Stomach smooth muscle (tissue), 2 donors: ENCODE results near the gene TNFRSF4.

ENCODE experiments used
- H3K27ac ChIP-seq: one replicate; pipeline ENCODE4 v1.7.0; 2013; ENCODE audit warnings: mild to moderate bottlenecking, low read length, inconsistent platforms
- H3K27me3 ChIP-seq, 2 donors: one replicate each; pipeline ENCODE4 v1.7.0; 2013; ENCODE audit warnings: low read length in 2 of 2; ENCODE audit not compliant: insufficient read depth in 2 of 2, control insufficient read depth in 1 of 2
- H3K36me3 ChIP-seq, 2 donors: one replicate each; pipeline ENCODE4 v1.7.0; 2013; ENCODE audit warnings: low read length in 2 of 2; ENCODE audit not compliant: control insufficient read depth in 2 of 2, insufficient read depth in 2 of 2
- H3K4me1 ChIP-seq: one replicate; pipeline ENCODE4 v1.7.0; 2013; ENCODE audit warnings: low read length; ENCODE audit not compliant: control insufficient read depth, insufficient read depth
- H3K4me3 ChIP-seq, 2 donors: one replicate each; pipeline ENCODE4 v1.7.0; 2013; ENCODE audit warnings: low read length in 2 of 2
- H3K9ac ChIP-seq, 2 donors: one replicate each; pipeline ENCODE4 v1.7.0; 2013; ENCODE audit warnings: low read length in 2 of 2, mild to moderate bottlenecking in 1 of 2
- H3K9me3 ChIP-seq, 2 donors: one replicate each; pipeline ENCODE4 v1.7.0; 2013; ENCODE audit warnings: low read length in 2 of 2; ENCODE audit not compliant: control insufficient read depth in 2 of 2
- donor health status: healthy.
- donor health status: Pancreatic carcinoma.

The TNFRSF4 gene

DNA sequence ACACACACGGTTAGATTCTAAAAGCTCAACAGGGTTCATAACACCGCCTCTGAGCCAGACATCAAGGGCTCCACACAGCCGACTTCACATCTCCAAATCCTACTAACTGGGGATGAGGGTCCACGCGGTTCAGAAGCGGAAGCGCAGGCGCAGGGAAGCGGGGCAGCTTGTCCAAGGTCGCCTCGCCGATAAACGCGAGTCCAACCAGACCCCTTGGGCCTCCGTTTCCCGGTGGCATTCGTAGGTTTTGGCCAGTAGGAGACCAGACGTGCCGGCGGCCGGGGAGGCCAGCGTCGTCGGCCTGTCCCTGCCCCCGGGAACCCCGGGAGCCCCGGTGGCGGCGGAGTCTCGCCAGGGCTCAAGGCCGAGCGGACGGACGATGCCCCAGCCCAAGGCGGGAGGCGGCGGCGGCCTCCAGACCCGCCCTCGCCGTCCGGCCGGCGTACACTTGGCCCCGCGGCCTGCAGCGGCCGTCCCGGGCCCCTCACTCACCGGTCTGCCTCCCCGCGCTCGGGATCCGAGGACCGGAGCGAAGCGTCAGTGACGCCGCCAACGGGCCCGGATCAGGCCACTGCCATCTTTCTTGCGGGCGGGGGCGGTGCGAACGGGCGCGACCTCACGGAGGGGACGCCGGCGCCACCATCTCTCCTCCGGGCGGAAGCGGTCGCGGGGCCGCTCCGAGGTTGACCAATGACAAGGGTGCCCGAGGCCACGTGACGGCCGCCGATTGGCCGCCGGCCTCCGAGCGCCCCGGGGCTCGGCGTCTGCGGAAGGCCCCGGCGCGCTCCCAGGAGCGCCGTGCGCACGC lies 17.7 kb upstream of the TNFRSF4 start, which contains the start of gene SDF4:
TSS of gene SDF4 (minus strand) at position 602 of the 808 bp plus-strand sequence. CDS start 3,229 bp downstream, outside the sequence.
- no peaks in the 10 kb centered on the region for H3K27me3 ChIP-seq
- H3K9me3 ChIP-seq, result no peaks in the 10 kb centered on the region
- peaks cover 38% of the 10 kb centered on the region for H3K4me1 ChIP-seq
- peak within 1 kb of the TSS; percentile 68 to 96 for H3K4me3 ChIP-seq
- H3K36me3 ChIP-seq, result peaks cover 5 to 20% of the 10 kb centered on the region in 2 donors
- H3K27ac ChIP-seq, result peak within 1 kb of the TSS; percentile 76
- peak within 1 kb of the TSS; percentile 81 to 93 for H3K9ac ChIP-seq

DNA sequence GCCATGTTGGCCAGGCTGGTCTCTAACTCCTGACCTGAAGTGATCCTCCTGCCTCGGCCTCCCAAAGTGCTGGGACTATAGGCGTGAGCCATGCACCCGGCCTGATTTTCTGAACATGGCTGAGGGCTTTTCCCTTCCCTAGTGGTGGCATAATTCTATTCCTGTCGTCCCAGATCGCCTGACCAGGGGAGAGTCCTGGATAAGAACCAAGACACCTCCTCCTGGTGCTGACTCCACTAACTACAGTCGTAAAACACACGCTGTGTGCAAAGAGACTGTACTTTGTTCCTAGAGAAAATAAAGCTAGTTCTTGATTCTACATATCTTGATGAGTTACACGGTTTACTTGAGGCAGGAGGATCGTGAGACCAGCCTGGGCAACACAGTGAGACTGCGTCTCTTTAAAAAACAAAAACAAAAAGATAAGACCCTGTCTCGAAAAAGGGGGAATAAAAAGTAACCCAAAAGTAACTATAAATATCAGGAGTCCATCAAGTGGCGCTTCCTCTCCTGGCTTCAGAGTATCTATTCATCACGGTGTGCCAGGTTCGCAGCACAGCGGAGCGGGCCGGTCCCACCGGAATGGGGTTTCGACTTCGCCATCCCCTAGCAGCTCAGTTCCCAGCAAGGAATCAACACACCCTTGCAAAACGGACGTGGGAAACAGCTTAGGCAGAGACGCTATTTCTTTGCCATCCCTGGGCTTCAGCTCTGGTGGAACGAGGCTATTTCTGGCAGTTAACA lies 16.9 kb upstream of the TNFRSF4 start:
- H3K27ac ChIP-seq, result peak overlapping the region; percentile 76
- H3K27me3 ChIP-seq, result no peaks in the 10 kb centered on the region
- peaks cover 6 to 20% of the 10 kb centered on the region in 2 donors for H3K36me3 ChIP-seq
- peak overlapping the region; percentile 68 to 96 for H3K4me3 ChIP-seq
- peak overlapping the region; percentile 81 to 93 for H3K9ac ChIP-seq
- no peaks in the 10 kb centered on the region for H3K9me3 ChIP-seq
- peaks cover 38% of the 10 kb centered on the region for H3K4me1 ChIP-seq

DNA sequence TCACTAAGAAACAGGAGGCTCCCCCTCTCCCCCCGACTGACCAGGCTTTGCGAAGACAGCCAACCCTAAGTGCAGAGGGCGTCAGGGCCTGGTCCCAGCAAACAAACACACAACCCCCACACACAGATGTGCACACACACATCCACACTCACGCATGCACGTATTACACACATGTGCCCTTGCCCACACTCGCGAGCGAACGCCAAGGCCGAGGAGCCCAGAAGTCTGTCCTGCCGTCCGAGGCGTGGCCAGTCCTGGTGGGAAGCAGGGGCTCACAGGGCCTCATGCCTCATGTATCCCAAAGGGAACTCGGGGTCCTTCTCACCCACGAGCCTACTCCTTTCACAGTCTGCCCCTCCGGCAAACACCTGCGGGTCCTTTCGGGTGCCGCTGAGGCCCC lies 15.8 kb upstream of the TNFRSF4 start:
- Histone ChIP-seq H3K27me3 (no peaks in the 10 kb centered on the region), H3K4me1 (peaks cover 38% of the 10 kb centered on the region), H3K27ac (no peak overlapping the region), H3K9ac (no peak overlapping the region), H3K4me3 (peak overlapping the region; percentile 44), H3K9me3 (no peaks in the 10 kb centered on the region), H3K36me3 (peaks cover 8 to 25% of the 10 kb centered on the region in 2 donors)

DNA sequence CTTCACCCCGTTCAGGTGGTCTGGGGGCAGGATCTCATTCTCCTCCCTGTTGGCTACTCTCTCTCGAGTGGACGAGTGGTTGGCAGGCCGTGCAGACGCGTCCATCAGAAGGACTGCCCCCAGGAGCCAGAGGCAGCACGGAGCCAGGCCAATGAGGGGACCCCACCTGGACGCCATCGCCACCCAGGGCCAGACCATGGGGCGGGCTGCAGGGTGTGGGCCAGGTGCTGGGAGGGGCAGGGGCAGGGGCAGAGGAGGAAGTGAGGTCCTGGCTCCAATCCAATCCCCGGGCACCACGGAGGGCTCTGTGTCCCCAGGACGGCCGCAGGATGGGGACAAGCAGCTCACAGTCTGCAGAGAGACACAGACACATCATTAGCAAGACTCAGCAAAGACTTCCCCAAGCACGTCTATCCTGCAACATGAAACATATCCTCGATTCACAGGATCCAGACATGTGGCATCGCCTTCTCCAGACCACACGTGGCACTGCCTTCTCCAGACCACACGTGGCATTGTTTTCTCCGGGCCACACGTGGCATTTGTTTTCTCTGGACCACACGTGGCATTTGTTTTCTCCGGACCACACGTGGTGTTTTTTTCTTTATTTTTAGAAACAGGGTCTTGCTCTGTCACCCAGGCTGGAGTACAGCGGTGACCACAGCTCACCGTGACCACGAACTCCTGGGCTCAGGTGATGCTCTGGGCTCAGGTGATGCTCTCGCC lies 14.8 kb upstream of the TNFRSF4 start:
- Histone ChIP-seq H3K27me3 (no peaks in the 10 kb centered on the region), H3K4me1 (peaks cover 38% of the 10 kb centered on the region), H3K27ac (no peak overlapping the region), H3K36me3 (peaks cover 8 to 20% of the 10 kb centered on the region in 2 donors), H3K4me3 (no peak overlapping the region), H3K9me3 (no peaks in the 10 kb centered on the region), H3K9ac (no peak overlapping the region)

DNA sequence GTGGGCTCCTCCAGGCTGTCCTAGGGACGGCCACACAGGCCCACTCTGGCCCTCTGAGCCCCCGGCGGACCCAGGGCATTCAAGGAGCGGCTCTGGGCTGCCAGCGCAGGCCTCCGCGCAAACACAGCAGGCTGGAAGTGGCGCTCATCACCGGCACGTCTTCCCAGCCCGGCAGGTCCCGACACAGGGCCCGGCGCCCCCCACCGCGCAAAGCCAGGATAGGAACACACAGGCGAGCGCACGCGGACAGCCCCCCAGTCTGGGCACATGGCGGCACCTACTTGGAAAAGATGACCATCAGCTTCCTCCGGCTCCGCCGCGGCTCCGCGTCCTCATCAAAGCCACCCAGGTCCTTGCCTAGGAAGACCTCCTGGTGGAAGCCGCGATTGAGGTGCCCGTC lies 14.2 kb upstream of the TNFRSF4 start:
- no peaks in the 10 kb centered on the region for H3K27me3 ChIP-seq
- peaks cover 36% of the 10 kb centered on the region for H3K4me1 ChIP-seq
- peaks cover 9 to 19% of the 10 kb centered on the region in 2 donors for H3K36me3 ChIP-seq
- H3K9ac ChIP-seq, result no peak overlapping the region
- H3K27ac ChIP-seq, result no peak overlapping the region
- H3K4me3 ChIP-seq, result no peak overlapping the region
- no peaks in the 10 kb centered on the region for H3K9me3 ChIP-seq

DNA sequence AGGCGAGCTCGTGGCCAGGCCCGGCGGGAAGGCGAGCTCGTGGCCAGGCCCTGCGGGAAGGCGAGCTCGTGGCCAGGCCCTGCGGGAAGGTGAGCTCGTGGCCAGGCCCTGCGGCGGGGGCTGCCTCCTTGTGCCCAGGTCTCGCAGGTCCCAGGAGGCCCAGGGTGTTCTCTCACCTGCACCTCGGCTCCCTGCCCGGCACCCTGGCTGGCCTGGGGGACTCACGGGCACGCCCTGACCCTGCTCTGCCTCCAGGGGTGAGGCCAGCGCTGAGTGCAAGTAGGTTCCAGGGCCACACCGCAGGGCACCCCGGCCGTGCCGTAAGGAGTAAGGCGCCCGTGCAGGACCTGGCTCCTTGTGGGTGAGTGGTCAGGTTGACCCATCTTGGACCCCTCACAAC lies 13.4 kb upstream of the TNFRSF4 start:
- Histone ChIP-seq H3K27me3 (no peaks in the 10 kb centered on the region), H3K4me1 (peaks cover 28% of the 10 kb centered on the region), H3K9ac (no peak overlapping the region), H3K36me3 (peaks cover 17 to 27% of the 10 kb centered on the region in 2 donors), H3K9me3 (no peaks in the 10 kb centered on the region), H3K27ac (no peak overlapping the region), H3K4me3 (no peak overlapping the region)

DNA sequence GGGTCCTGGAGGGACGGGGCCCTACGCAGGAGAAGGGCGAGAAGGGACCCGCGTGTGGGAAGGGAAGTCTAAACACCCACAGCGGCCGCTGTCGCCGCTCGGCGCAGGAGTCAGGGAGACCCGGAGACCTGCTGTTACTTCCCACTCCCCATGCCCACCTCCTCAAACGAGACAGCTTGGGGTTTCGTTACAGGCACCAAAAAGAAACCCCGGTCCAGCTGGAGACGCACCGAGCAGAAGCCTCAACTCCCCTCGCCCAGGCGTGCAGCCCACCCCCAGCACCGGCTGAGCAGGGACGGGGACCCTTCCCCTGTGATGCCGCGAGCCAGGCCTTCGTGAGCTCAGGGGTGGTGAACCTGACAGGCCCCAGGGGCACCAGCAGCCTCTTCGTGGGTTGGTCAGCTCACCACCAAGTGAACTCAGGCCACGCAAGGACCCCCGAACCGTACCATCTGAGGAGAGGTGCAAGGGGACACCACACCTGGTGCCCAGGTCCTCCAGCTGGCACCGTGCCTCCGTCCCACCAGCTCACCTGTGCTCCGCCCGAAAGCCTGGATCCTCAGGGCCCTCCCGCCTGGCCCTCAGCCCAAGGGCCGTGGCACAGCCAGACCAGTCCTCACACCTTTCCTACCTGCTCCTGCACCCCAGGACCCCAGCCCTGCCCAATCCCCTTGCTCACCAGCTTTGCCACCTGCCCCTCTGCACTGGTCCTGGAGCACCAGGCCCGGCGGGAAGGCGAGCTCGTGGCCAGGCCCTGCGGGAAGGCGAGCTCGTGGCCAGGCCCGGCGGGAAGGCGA lies 12.8 kb upstream of the TNFRSF4 start:
- peaks cover 17 to 29% of the 10 kb centered on the region in 2 donors for H3K36me3 ChIP-seq
- H3K9ac ChIP-seq, result no peak overlapping the region
- H3K27me3 ChIP-seq, result no peaks in the 10 kb centered on the region
- H3K4me3 ChIP-seq, result no peak overlapping the region
- H3K9me3 ChIP-seq, result no peaks in the 10 kb centered on the region
- peaks cover 27% of the 10 kb centered on the region for H3K4me1 ChIP-seq
- H3K27ac ChIP-seq, result no peak overlapping the region

DNA sequence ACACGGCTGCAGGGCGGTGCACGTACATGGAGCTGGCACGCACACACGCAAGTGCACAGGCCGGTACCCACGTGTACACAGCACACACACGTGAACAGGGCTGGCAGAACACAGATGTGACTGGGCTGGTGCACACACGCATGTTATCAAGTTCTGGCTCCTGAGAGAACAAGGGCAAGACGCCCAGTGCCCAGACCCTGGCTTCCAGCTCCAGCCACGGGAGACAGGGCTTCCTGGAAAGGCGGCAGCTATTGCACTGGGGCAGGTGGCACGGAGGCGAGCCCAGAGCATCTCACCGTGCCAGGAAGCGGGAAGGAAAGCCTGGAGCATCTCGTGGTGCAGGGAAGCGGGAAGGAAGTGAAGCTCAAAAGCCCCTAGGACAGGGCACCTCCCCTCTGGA lies 12.0 kb upstream of the TNFRSF4 start:
- Histone ChIP-seq H3K36me3 (peaks cover 19 to 29% of the 10 kb centered on the region in 2 donors), H3K9ac (no peak overlapping the region), H3K4me3 (no peak overlapping the region), H3K4me1 (peaks cover 20% of the 10 kb centered on the region), H3K27ac (no peak overlapping the region), H3K9me3 (no peaks in the 10 kb centered on the region), H3K27me3 (no peaks in the 10 kb centered on the region)

DNA sequence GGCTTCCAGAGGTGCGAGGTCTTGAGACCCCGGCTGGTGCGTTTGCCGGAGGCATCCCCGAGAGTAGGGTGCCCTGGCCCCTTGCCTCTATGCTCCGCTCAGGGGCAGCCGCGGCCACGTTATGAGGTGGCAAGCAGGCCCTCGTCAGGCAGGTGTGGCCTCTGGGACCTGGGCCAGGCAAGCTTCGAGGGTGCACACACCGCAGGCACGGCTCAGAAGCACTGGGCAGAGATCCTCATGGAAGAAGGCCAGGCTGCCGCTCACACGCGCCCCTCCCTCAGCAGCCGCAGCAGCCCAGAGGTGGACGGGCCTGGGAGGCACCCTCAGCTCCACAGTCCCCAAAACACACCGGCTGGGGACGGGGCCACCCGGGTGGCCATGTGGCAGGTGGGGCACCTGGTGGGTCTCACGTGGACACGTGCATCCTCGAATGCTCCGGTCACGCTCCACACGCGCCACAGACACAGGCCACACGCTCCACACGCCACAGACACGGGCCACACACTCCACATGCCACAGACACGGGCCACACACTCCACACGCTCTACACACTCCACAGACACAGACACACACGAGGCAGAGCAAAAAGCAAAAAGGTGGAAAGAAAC lies 11.4 kb upstream of the TNFRSF4 start:
- H3K27ac ChIP-seq, result no peak overlapping the region
- H3K4me1 ChIP-seq, result peaks cover 14% of the 10 kb centered on the region
- no peaks in the 10 kb centered on the region for H3K9me3 ChIP-seq
- H3K4me3 ChIP-seq, result no peak overlapping the region
- H3K9ac ChIP-seq, result no peak overlapping the region
- no peaks in the 10 kb centered on the region for H3K27me3 ChIP-seq
- peaks cover 25 to 29% of the 10 kb centered on the region in 2 donors for H3K36me3 ChIP-seq
